Mesothelial cell of epicardium (in vitro differentiated cells): ENCODE data around the gene ZNF12. TPM values are rescaled to one million over a fixed set of nuclear protein-coding genes. Genes with fewer than 3 reads are reported as not detected.

Experiments
- DNase-seq, 2 experiments: peaks; one replicate each; pipeline ENCODE4 v3.0.0; 2021; ENCODE audit warnings: low spot score in 2 of 2; ENCODE audit not compliant: unreplicated experiment in 2 of 2
- H3K27ac Mint-ChIP-seq: 2 replicates; pipeline ENCODE4 v1.8.0; 2021; ENCODE audit warnings: mixed read lengths
- H3K27me3 Mint-ChIP-seq: 2 replicates; pipeline ENCODE4 v1.8.0; 2021; ENCODE audit warnings: low read depth, mixed read lengths
- H3K36me3 Mint-ChIP-seq: 2 replicates; pipeline ENCODE4 v1.8.0; 2021; ENCODE audit warnings: mixed read lengths
- H3K4me1 Mint-ChIP-seq: 2 replicates; pipeline ENCODE4 v1.8.0; 2021; ENCODE audit warnings: mixed read lengths
- H3K4me3 Mint-ChIP-seq: 2 replicates; pipeline ENCODE4 v1.8.0; 2021; ENCODE audit warnings: mild to moderate bottlenecking, moderate library complexity, mixed read lengths
- H3K9me3 Mint-ChIP-seq: 2 replicates; pipeline ENCODE4 v1.8.0; 2021; ENCODE audit warnings: mixed read lengths
- total RNA-seq: library from RNA; stranded (reverse); gene quantifications from 3 replicates; pipeline ENCODE4 v1.2.1, GENCODE V29; 2021
- TF ChIP-seq, protein P1 (sequence below): fragments of 200-600 bp; sonication (generic); IDR thresholded peaks from one replicate; pipeline ENCODE4 v1.5.0; 2021; ENCODE audit warnings: antibody characterized with exemption; ENCODE audit not compliant: unreplicated experiment

Gene ZNF12
- total RNA-seq, 1 donor from 2014 or later: 32.2 TPM

GRCh38 chr7:6709808-6710207 is 3.1 kb upstream of the ZNF12 start:
- Mint-ChIP-seq H3K4me1 (peaks cover 13% of the 10 kb centered on the region), H3K36me3 (peaks cover 5% of the 10 kb centered on the region), H3K4me3 (no peak overlapping the region), H3K27ac (no peak overlapping the region), H3K27me3 (peaks cover 43% of the 10 kb centered on the region), H3K9me3 (peaks cover 7% of the 10 kb centered on the region)
- TF ChIP-seq, protein P1, sequence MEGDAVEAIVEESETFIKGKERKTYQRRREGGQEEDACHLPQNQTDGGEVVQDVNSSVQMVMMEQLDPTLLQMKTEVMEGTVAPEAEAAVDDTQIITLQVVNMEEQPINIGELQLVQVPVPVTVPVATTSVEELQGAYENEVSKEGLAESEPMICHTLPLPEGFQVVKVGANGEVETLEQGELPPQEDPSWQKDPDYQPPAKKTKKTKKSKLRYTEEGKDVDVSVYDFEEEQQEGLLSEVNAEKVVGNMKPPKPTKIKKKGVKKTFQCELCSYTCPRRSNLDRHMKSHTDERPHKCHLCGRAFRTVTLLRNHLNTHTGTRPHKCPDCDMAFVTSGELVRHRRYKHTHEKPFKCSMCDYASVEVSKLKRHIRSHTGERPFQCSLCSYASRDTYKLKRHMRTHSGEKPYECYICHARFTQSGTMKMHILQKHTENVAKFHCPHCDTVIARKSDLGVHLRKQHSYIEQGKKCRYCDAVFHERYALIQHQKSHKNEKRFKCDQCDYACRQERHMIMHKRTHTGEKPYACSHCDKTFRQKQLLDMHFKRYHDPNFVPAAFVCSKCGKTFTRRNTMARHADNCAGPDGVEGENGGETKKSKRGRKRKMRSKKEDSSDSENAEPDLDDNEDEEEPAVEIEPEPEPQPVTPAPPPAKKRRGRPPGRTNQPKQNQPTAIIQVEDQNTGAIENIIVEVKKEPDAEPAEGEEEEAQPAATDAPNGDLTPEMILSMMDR: no peak
- no peak for DNase-seq

DNA sequence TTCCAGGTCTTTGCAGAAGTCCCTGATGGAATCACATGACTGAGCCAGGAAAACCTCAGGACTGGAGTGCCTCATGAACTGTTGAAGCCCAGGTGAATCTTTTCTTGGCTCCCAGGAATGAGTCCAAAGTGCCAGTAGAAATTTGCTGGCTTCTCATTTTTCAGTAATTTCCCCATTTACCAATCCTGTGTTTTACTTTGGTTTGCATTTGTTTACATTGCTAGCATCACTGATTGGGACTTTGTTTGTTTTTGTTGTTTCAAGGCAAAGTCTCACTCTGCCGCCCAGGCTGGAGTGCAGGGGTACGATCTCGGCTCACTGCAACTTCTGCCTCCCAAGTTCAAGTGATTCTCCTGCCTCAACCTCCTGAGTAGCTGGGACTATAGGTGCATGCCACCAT is 1.6 kb upstream of the ZNF12 start:
- Mint-ChIP-seq H3K27me3 (peaks cover 37% of the 10 kb centered on the region), H3K4me3 (peak overlapping the region; percentile 8), H3K36me3 (peaks cover 15% of the 10 kb centered on the region), H3K27ac (no peak overlapping the region), H3K4me1 (peaks cover 20% of the 10 kb centered on the region), H3K9me3 (peaks cover 14% of the 10 kb centered on the region)
- no peak for DNase-seq
- TF ChIP-seq, protein P1: no peak

DNA sequence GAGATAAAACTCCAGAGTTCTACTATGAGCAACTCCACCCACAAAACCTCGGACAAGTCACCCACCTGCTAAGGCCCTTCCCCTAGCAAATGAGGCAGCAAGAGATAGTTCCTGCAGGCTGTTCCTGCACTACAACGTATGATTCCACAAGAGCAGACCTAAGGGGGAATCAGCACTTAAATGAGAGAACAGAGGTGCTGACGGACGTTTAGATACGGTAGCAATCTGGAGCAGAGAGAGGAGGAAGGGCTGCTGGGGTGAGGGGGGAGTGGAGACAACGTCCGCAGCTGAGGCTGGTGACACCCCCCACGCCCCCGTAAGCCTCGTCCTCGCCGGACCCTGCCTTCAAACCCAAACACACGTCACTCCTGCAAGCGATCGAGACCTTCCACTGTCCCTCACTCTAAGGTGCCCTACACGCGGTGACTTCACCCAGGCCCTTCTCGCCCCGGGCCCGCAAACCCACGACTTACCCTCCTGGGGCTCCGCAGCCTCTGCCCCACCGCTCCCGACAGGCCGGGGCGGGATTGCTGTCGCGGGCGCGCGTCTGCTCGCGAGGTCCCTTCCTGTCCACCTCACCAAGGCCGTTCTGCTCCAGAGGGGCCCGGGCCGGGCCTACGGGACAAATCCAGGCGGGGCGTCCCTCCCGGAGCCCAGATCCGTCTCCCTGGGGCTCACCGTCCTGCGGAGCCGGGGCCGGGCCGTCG is 635 bp downstream of the ZNF12 start:
- H3K27ac Mint-ChIP-seq: peak overlapping the region; percentile 95
- peaks cover 21% of the 10 kb centered on the region for H3K4me1 Mint-ChIP-seq
- H3K27me3 Mint-ChIP-seq: peaks cover 30% of the 10 kb centered on the region
- peaks cover 33% of the 10 kb centered on the region for H3K36me3 Mint-ChIP-seq
- TF ChIP-seq, protein P1: no peak
- DNase-seq: peak in 1 of 2 experiments; percentile 57
- H3K4me3 Mint-ChIP-seq: peak overlapping the region; percentile 84
- peaks cover 29% of the 10 kb centered on the region for H3K9me3 Mint-ChIP-seq

- Mint-ChIP-seq H3K27me3 (no peaks in the 10 kb centered on the region), H3K9me3 (peaks cover 46% of the 10 kb centered on the region), H3K36me3 (peaks cover 55% of the 10 kb centered on the region), H3K27ac (no peak overlapping the region), H3K4me3 (no peak overlapping the region), H3K4me1 (peaks cover 18% of the 10 kb centered on the region)
- TF ChIP-seq, protein P1: no peak
- DNase-seq: no peak
Observed at GRCh38 chr7:6701860-6702259, 4.9 kb downstream of the ZNF12 start.

DNA sequence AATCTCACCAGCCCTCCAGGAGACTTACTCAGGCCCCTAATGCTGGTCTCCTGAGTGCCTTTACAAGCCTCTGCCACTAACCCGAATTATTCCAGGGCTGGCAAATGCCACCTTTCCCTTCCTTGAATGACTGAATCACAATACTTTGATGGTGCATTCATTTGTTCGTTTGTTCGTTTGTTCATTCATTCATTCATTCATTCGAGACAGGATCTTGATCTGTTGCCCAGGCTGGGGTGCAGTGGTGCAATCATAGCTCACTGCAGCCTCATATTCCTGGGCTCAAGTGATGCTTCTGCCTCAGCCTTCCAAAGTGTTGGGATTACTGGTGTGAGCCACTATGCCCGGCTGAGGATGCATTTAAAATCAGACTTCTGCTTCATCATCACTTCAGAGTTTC is 6.0 kb downstream of the ZNF12 start:
- Mint-ChIP-seq H3K27me3 (no peaks in the 10 kb centered on the region), H3K27ac (no peak overlapping the region), H3K9me3 (peaks cover 46% of the 10 kb centered on the region), H3K4me3 (no peak overlapping the region), H3K4me1 (peaks cover 16% of the 10 kb centered on the region), H3K36me3 (peaks cover 55% of the 10 kb centered on the region)
- DNase-seq: no peak
- TF ChIP-seq, protein P1: no peak
